ENCODE data around the gene CPNE2. TPM values are rescaled to one million over a fixed set of nuclear protein-coding genes. Genes with fewer than 3 reads are reported as not detected.

Gene CPNE2
- total RNA-seq, 4 donors from 2014 or later, result 28.2 to 66.0 (median 45.8) TPM

GRCh38 chr16:57145046-57146021, 53.0 kb downstream of the CPNE2 start:
- TF ChIP-seq CTCF (IDR thresholded peaks at IDR 0.05), result no peak
- DNase-seq (ENCODE audit: low spot score) (peak; percentile 15), ATAC-seq (ENCODE audit: low FRiP score) (no peak)

DNA sequence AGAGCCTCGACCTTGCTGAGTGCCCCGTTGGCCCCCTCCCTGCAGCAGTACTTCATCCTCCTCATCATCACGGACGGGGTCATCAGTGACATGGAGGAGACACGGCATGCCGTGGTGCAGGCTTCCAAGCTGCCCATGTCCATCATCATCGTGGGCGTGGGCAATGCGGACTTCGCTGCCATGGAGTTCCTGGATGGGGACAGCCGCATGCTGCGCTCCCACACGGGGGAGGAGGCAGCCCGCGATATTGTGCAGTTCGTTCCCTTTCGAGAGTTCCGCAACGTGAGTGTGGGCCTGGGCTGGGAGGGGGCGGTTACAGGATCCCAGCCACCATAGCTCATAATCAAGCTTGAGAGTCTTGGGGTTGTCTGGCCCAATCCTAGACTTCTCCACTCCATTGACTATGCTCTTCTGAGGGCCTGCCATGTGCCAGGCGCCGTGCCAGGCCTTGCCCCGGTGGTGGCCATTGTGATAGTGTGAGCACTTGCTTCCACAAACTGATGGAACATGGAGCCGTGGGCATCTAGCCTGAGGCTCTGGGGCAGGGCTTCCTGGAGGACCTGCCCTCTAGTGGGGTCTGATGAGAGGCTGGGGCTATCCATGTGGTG, 53.8 kb downstream of the CPNE2 start:
- TF ChIP-seq CTCF (IDR thresholded peaks at IDR 0.05), result no peak
- peak; percentile 21 for DNase-seq (ENCODE audit: low spot score)
- ATAC-seq (ENCODE audit: low FRiP score), result no peak

DNA sequence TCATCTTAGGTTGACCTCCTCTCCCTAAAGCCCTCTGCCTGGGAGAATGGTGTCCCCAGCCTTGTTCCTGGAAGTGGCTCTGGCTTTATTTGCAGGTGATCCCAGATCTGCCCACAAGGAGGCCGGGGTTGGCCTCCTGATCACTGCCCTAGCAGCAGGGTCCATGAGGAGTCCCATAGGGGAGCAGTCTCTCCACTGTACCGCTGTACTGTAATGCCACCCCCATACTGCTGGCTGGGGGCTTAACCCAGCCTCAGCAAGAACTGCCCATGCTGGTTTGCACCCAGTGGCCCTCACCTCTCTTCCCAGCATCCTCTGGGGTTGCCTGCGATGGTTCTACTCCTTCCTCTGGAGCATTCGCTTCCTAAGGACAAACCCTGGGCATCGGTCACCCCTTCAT, 54.4 kb downstream of the CPNE2 start:
- DNase-seq (ENCODE audit: low spot score) (peak; percentile 10), ATAC-seq (ENCODE audit: low FRiP score) (no peak)

DNA sequence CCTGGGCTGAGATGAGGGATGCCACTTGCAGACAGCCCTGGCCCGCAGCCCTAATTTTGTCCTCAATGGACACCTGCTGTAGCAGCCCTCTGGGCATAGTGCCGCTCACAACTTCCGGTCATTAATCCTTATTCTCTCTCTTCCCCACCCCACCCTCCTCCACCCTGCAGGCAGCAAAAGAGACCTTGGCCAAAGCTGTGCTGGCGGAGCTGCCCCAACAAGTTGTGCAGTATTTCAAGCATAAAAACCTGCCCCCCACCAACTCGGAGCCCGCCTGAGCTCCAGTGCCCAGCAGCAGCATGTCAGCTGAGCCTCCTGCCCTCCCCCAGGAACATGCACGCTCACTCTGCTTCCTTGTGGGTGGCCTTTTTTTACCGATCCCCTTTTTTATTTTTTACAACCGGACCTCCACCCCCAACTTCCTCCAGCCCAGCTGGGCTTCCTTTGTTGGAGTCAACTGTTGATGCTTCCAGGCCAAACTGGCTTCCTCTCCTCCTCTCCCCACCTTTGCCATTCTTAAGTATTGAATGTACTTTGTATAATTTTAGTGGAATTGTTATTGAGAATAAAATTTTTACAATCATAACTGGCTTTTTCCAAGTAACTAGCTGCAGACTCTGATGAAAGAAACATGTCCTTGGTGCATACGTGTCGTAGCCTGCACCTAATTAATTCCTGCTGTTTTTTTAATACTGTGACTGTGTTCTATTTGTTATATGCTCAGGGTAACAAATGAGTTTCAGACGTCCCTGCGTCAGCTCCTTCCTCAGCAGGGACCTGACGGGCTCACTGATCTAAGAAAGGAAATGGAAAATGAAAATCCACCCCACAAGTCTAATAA, 55.2 kb downstream of the CPNE2 start:
- DNase-seq (ENCODE audit: low spot score), result peak; percentile 13
- TF ChIP-seq CTCF (IDR thresholded peaks at IDR 0.05), result no peak
- no peak for ATAC-seq (ENCODE audit: low FRiP score)

More for the DNA sequence above, 54.4 kb downstream of the CPNE2 start:
- TF ChIP-seq CTCF (IDR thresholded peaks at IDR 0.05), result no peak

- no peak for TF ChIP-seq CTCF (IDR thresholded peaks at IDR 0.05)
Observed at GRCh38 chr16:57148481-57148880, 56.1 kb downstream of the CPNE2 start.

GRCh38 chr16:57149391-57149790, 57.0 kb downstream of the CPNE2 start:
- no peak for ATAC-seq (ENCODE audit: low FRiP score)
- no peak for TF ChIP-seq CTCF (IDR thresholded peaks at IDR 0.05)
- no peak for DNase-seq (ENCODE audit: low spot score)

More at GRCh38 chr16:57148481-57148880, 56.1 kb downstream of the CPNE2 start:
- no peak for ATAC-seq (ENCODE audit: low FRiP score)
- peak; percentile 1 for DNase-seq (ENCODE audit: low spot score)
